Activated naive CD4-positive, alpha-beta T cell treated with anti-CD3 and anti-CD28 coated beads, Interleukin-2, amount 10 ng/mL, durations not matched to agents 7 days and 5 days (primary cell): ENCODE data around the gene UIMC1.
A peak's percentile ranks its signal among the peaks of the same experiment; 100 is the strongest.

Source experiments
- CTCF ChIA-PET: fragments of 350-600 bp; sonication (Branson Sonifier 250); formaldehyde crosslinking; loops from one replicate; lab custom pipeline; 2021; ENCODE audit warnings: antibody characterized with exemption; lab: Charles Lee
- DNase-seq: peaks from one replicate; pipeline ENCODE4 v3.0.0-alpha.2; 2020
- H3K27ac Mint-ChIP-seq: one replicate; pipeline ENCODE4 v1.8.0; 2021; ENCODE audit warnings: mild to moderate bottlenecking, moderate library complexity, mixed read lengths
- H3K27me3 Mint-ChIP-seq: one replicate; pipeline ENCODE4 v1.8.0; 2021; ENCODE audit warnings: mild to moderate bottlenecking, mixed read lengths
- H3K36me3 Mint-ChIP-seq: one replicate; pipeline ENCODE4 v1.8.0; 2021; ENCODE audit warnings: mixed read lengths
- H3K4me1 Mint-ChIP-seq: one replicate; pipeline ENCODE4 v1.8.0; 2021; ENCODE audit warnings: mixed read lengths
- H3K4me3 Mint-ChIP-seq: one replicate; pipeline ENCODE4 v1.8.0; 2021; ENCODE audit warnings: mild to moderate bottlenecking, moderate library complexity, mixed read lengths
- H3K9me3 Mint-ChIP-seq: one replicate; pipeline ENCODE4 v1.8.0; 2021; ENCODE audit warnings: mixed read lengths

Gene UIMC1

GRCh38 chr5:176899946-176900779, 106.4 kb downstream of the UIMC1 start:
- CTCF ChIA-PET = interaction anchor here (1.0 to 2.3 kb wide), 3 partner anchors 10 to 240 kb away, joined by 3 to 8 read pairs (median 3); no protein-coding TSS in a partner anchor
- Mint-ChIP-seq H3K9me3 (no peaks in the 10 kb centered on the region), H3K4me3 (no peak overlapping the region), H3K36me3 (peaks cover 28% of the 10 kb centered on the region), H3K4me1 (peaks cover 39% of the 10 kb centered on the region), H3K27me3 (peaks cover 7% of the 10 kb centered on the region), H3K27ac (no peak overlapping the region)
- no peak for DNase-seq

DNA sequence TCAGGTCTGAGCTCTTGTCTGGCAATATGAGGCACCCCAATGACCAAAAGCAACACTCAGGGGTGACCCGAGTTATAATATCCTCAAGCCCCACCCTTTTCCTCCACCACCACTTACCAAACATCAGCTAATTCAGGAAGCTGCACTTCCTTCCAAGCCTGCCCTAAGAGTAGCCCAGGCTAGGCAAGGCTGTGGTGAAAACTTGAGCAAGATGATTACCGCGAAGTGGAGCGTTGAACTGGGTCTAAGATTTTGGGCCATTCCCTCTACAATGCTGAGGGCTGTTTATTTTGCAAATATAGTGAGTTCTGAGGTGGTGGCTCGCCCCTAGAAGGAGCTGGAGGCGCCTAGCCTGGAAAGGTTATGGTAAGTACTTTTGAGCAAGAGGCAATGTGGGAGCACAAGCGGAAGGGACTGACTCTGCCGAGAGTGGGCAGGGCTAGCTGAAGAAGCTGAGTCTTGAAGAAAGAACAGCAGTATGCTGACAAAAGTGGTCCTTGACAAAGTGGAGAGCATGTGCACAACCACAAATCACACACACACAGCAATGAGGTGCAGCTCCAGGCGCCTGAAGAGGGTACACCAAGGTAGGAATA, 107.2 kb downstream of the UIMC1 start, which contains the start of gene HK3:
Gene HK3 (minus strand): TSS at position 51 of the 596 bp plus-strand sequence. CDS start 3,187 bp downstream, outside the sequence.
- no peak for DNase-seq
- peaks cover 39% of the 10 kb centered on the region for H3K4me1 Mint-ChIP-seq
- H3K9me3 Mint-ChIP-seq = no peaks in the 10 kb centered on the region
- no peak within 1 kb of the TSS for H3K4me3 Mint-ChIP-seq
- H3K27me3 Mint-ChIP-seq = peaks cover 7% of the 10 kb centered on the region
- CTCF ChIA-PET = interaction anchor here (1.0 to 1.3 kb wide), 2 partner anchors 11 to 239 kb away, joined by 3 read pairs; no protein-coding TSS in a partner anchor
- H3K27ac Mint-ChIP-seq = peak within 1 kb of the TSS; percentile 25
- H3K36me3 Mint-ChIP-seq = peaks cover 23% of the 10 kb centered on the region

- no peaks in the 10 kb centered on the region for H3K9me3 Mint-ChIP-seq
- no peak overlapping the region for H3K4me3 Mint-ChIP-seq
- H3K4me1 Mint-ChIP-seq = peaks cover 39% of the 10 kb centered on the region
- no peak for DNase-seq
- CTCF ChIA-PET = interaction anchor here (1.3 kb wide), 1 partner anchor 237 kb away, joined by 8 read pairs; no protein-coding TSS in a partner anchor
- H3K27me3 Mint-ChIP-seq = peaks cover 22% of the 10 kb centered on the region
- peaks cover 9% of the 10 kb centered on the region for H3K36me3 Mint-ChIP-seq
- no peak overlapping the region for H3K27ac Mint-ChIP-seq
Observed at GRCh38 chr5:176897263-176897662, 109.3 kb downstream of the UIMC1 start.

- no peak for DNase-seq
- Mint-ChIP-seq H3K27me3 (peaks cover 29% of the 10 kb centered on the region), H3K4me3 (no peak overlapping the region), H3K27ac (no peak overlapping the region), H3K4me1 (peaks cover 34% of the 10 kb centered on the region), H3K9me3 (no peaks in the 10 kb centered on the region), H3K36me3 (peaks cover 2% of the 10 kb centered on the region)
- CTCF ChIA-PET = interaction anchor here (1.0 kb wide), 1 partner anchor 235 kb away, joined by 5 read pairs; no protein-coding TSS in a partner anchor
Observed at GRCh38 chr5:176895831-176896230, 110.7 kb downstream of the UIMC1 start.

- H3K27ac Mint-ChIP-seq = no peak overlapping the region
- H3K27me3 Mint-ChIP-seq = peaks cover 29% of the 10 kb centered on the region
- CTCF ChIA-PET = no interaction called here
- H3K4me1 Mint-ChIP-seq = peaks cover 23% of the 10 kb centered on the region
- H3K9me3 Mint-ChIP-seq = no peaks in the 10 kb centered on the region
- no peak for DNase-seq
- no peaks in the 10 kb centered on the region for H3K36me3 Mint-ChIP-seq
- H3K4me3 Mint-ChIP-seq = no peak overlapping the region
Observed at GRCh38 chr5:176894298-176894697, 112.3 kb downstream of the UIMC1 start.

- CTCF ChIA-PET = interaction anchor here (0.8 kb wide), 1 partner anchor 232 kb away, joined by 5 read pairs; no protein-coding TSS in a partner anchor
- Mint-ChIP-seq H3K27me3 (peaks cover 26% of the 10 kb centered on the region), H3K27ac (no peak overlapping the region), H3K9me3 (no peaks in the 10 kb centered on the region), H3K4me3 (no peak overlapping the region), H3K4me1 (peaks cover 18% of the 10 kb centered on the region), H3K36me3 (no peaks in the 10 kb centered on the region)
- no peak for DNase-seq
Observed at GRCh38 chr5:176892663-176893062, 113.9 kb downstream of the UIMC1 start.

DNA sequence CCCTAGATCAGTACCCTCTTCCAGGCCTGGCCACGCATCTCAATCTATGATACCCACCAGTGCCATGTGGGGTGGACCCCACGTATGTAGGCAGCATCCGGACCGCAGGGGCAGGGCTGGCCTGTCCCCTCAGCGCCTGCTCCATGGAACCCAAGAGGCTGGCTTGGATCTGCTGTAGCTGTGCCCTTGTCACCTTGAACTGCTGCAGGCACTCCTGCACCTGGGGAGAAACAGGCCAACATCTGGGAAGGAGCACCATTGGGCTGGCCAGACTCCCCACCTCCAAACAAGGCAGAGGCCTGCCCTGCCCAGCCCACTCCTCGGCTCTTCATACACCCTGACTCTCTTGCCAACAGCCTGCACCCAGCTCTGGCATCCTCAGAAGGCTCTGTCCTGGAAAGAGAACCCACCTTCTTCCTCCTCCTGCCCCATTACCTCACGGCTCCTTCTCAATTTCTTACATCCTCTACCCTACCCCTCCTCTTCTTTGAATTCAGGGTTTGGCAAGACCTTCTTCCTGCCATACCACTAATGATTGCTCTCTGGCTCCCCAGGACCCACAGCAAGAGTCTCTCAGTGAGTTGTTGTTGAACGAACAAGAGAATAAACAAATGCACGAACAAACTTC, 115.1 kb downstream of the UIMC1 start:
- no peaks in the 10 kb centered on the region for H3K9me3 Mint-ChIP-seq
- CTCF ChIA-PET = no interaction called here
- no peaks in the 10 kb centered on the region for H3K36me3 Mint-ChIP-seq
- H3K27me3 Mint-ChIP-seq = peaks cover 27% of the 10 kb centered on the region
- H3K4me3 Mint-ChIP-seq = no peak overlapping the region
- H3K27ac Mint-ChIP-seq = no peak overlapping the region
- DNase-seq = no peak
- H3K4me1 Mint-ChIP-seq = peaks cover 12% of the 10 kb centered on the region

GRCh38 chr5:176890455-176891330, 115.9 kb downstream of the UIMC1 start:
- Mint-ChIP-seq H3K4me1 (peaks cover 4% of the 10 kb centered on the region), H3K9me3 (no peaks in the 10 kb centered on the region), H3K27ac (no peak overlapping the region), H3K27me3 (peaks cover 27% of the 10 kb centered on the region), H3K4me3 (no peak overlapping the region), H3K36me3 (no peaks in the 10 kb centered on the region)
- CTCF ChIA-PET = no interaction called here
- no peak for DNase-seq

- Mint-ChIP-seq H3K4me3 (no peak overlapping the region), H3K27ac (peak overlapping the region; percentile 28), H3K36me3 (no peaks in the 10 kb centered on the region), H3K27me3 (peaks cover 27% of the 10 kb centered on the region), H3K9me3 (no peaks in the 10 kb centered on the region), H3K4me1 (peaks cover 6% of the 10 kb centered on the region)
- DNase-seq = no peak
- CTCF ChIA-PET = no interaction called here
Observed at GRCh38 chr5:176889321-176890280, 117.0 kb downstream of the UIMC1 start.

DNA sequence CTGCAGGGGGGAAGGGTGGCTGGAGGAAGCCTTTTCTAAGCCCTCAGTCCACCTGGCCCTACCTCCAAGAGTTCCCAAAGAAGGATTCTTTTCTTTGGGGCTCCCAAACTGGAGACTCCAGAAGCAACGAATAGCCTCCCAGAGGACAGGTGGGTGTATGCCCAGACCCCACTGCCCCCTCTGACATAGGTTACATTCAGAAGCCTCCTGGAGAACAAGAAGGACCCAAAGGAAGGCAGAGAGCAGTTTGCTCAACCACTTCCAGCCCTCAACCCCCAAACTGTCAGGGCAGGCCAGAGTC, 117.8 kb downstream of the UIMC1 start:
- no peak for DNase-seq
- Mint-ChIP-seq H3K9me3 (no peaks in the 10 kb centered on the region), H3K4me3 (no peak overlapping the region), H3K4me1 (peaks cover 8% of the 10 kb centered on the region), H3K27ac (no peak overlapping the region), H3K36me3 (no peaks in the 10 kb centered on the region), H3K27me3 (peaks cover 26% of the 10 kb centered on the region)
- CTCF ChIA-PET = no interaction called here

GRCh38 chr5:176888016-176888864, 118.3 kb downstream of the UIMC1 start:
- Mint-ChIP-seq H3K36me3 (no peaks in the 10 kb centered on the region), H3K4me1 (peaks cover 8% of the 10 kb centered on the region), H3K9me3 (no peaks in the 10 kb centered on the region), H3K4me3 (no peak overlapping the region), H3K27ac (no peak overlapping the region), H3K27me3 (peaks cover 23% of the 10 kb centered on the region)
- CTCF ChIA-PET = no interaction called here
- DNase-seq = no peak

GRCh38 chr5:176887252-176887849, 119.2 kb downstream of the UIMC1 start:
- no peak for DNase-seq
- peaks cover 8% of the 10 kb centered on the region for H3K4me1 Mint-ChIP-seq
- no peaks in the 10 kb centered on the region for H3K9me3 Mint-ChIP-seq
- H3K4me3 Mint-ChIP-seq = no peak overlapping the region
- H3K27me3 Mint-ChIP-seq = peaks cover 18% of the 10 kb centered on the region
- no peaks in the 10 kb centered on the region for H3K36me3 Mint-ChIP-seq
- CTCF ChIA-PET = no interaction called here
- H3K27ac Mint-ChIP-seq = no peak overlapping the region
